SK-N-MC (cell line): ENCODE data around the gene LRRFIP1.
"Not testable (repeated sequence)": the region's sequence is repeated elsewhere in the genome, so short reads cannot be mapped to it uniquely, and the experiment has no call there.

Experiments
- DNase-seq: peaks from one replicate; pipeline ENCODE4 v3.0.0-alpha.2; 2011; ENCODE audit warnings: low read depth, low spot score
- H3K27ac ChIP-seq: fragments of 200-600 bp; sonication (generic); 2 replicates; pipeline ENCODE4 v1.5.1; 2016; ENCODE audit warnings: mixed run types
- H3K36me3 ChIP-seq: fragments of 200-600 bp; sonication (generic); 2 replicates; pipeline ENCODE4 v1.6.1; 2017; ENCODE audit warnings: antibody characterized with exemption, low read length, mixed read lengths; ENCODE audit not compliant: insufficient read depth
- H3K4me3 ChIP-seq: fragments of 200-600 bp; sonication (generic); 2 replicates; pipeline ENCODE4 v1.5.1; 2016
- H3K9ac ChIP-seq: fragments of 200-600 bp; sonication (generic); 2 replicates; pipeline ENCODE4 v1.8.0; 2017; ENCODE audit warnings: mixed run types, mixed read lengths; ENCODE audit not compliant: insufficient read length
- H3K9me3 ChIP-seq: fragments of 200-600 bp; sonication (generic); 2 replicates; pipeline ENCODE4 v1.6.1; 2017; ENCODE audit warnings: low read depth, mild to moderate bottlenecking, antibody characterized with exemption, low read length, moderate library complexity, mixed read lengths
- EZH2 ChIP-seq: fragments of 200-600 bp; sonication (generic); IDR thresholded peaks from one replicate; pipeline ENCODE4 v1.6.1; 2017; ENCODE audit warnings: antibody characterized with exemption
- FOXP2 ChIP-seq: optimal IDR thresholded peaks from 2 replicates; pipeline ENCODE3; 2011; ENCODE audit warnings: mild to moderate bottlenecking, moderate library complexity; ENCODE audit not compliant: insufficient read depth; ENCODE audit errors: extremely low read length, control extremely low read depth
- POLR2AphosphoS5 ChIP-seq: IDR thresholded peaks from 2 replicates; pipeline ENCODE4 v1.6.1; 2012; ENCODE audit warnings: mild to moderate bottlenecking, low read depth, low read length, borderline replicate concordance

LRRFIP1 gene

GRCh38 chr2:237680702-237681478, 53.5 kb downstream of the LRRFIP1 start:
- no peak for TF ChIP-seq EZH2
- no peak for TF ChIP-seq POLR2AphosphoS5
- TF ChIP-seq FOXP2 = no peak
- no peaks in the 10 kb centered on the region for H3K9me3 ChIP-seq
- H3K9ac ChIP-seq = no peak overlapping the region
- H3K36me3 ChIP-seq = no peaks in the 10 kb centered on the region
- no peak overlapping the region for H3K4me3 ChIP-seq
- DNase-seq = no peak
- no peak overlapping the region for H3K27ac ChIP-seq

GRCh38 chr2:237682151-237682550, 54.8 kb downstream of the LRRFIP1 start:
- Histone ChIP-seq H3K27ac (no peak overlapping the region), H3K4me3 (no peak overlapping the region), H3K36me3 (no peaks in the 10 kb centered on the region), H3K9ac (no peak overlapping the region), H3K9me3 (no peaks in the 10 kb centered on the region)
- no peak for DNase-seq
- TF ChIP-seq POLR2AphosphoS5 (no peak), FOXP2 (no peak), EZH2 (no peak)

- H3K9ac ChIP-seq = no peak overlapping the region
- H3K9me3 ChIP-seq = no peaks in the 10 kb centered on the region
- H3K27ac ChIP-seq = no peak overlapping the region
- TF ChIP-seq FOXP2 (no peak), EZH2 (no peak), POLR2AphosphoS5 (no peak)
- H3K4me3 ChIP-seq = no peak overlapping the region
- DNase-seq = no peak
- no peaks in the 10 kb centered on the region for H3K36me3 ChIP-seq
Measured at GRCh38 chr2:237682856-237683670, 55.7 kb downstream of the LRRFIP1 start.

DNA sequence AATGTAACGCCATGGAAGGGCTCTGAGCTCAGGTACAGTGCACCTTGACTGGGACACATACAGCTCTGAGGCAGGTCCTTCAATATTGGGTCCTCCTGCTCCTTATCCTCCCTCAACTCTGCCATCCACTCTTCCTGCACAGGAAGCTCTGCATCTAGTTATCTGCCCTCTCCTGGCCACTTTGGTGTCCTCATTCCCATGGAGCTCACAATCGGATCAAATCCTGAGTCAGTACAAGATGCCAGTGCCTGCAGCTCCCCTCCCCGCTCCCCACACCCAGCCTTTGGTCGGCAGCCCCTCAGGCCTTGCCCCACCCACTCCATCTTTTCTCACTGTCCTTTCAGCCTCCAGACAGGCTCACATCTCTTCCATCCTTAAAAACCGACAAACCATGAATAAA, 58.0 kb downstream of the LRRFIP1 start:
- H3K4me3 ChIP-seq = no peak overlapping the region
- no peaks in the 10 kb centered on the region for H3K9me3 ChIP-seq
- no peak for DNase-seq
- H3K27ac ChIP-seq = no peak overlapping the region
- no peak for TF ChIP-seq FOXP2
- no peak for TF ChIP-seq POLR2AphosphoS5
- no peak for TF ChIP-seq EZH2
- no peaks in the 10 kb centered on the region for H3K36me3 ChIP-seq
- no peak overlapping the region for H3K9ac ChIP-seq

DNA sequence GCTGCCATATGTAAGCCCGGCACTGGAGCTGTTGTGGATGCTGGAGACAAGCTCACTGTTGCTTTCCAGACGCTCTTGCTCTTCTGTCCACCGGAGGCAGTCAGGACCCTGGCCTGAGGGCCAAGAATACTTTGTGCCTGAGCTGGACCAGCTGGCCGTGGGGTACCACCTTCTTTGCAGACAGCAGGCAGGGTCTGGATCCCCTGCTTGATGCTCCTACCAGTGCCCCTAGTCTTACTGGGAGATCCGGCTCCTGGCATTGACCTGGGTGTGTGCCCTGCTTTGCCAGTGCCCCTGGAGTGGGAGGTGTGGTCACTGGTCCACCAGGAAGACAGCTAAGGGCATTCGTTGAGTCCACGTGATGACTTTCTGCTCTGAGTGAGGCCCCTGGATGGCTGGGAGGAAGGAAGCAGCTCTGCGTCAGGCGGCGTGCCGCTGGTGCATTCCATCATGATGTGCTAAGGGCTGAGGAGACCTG, 59.3 kb downstream of the LRRFIP1 start:
- Histone ChIP-seq H3K36me3 (no peaks in the 10 kb centered on the region), H3K9me3 (no peaks in the 10 kb centered on the region), H3K9ac (no peak overlapping the region), H3K4me3 (no peak overlapping the region), H3K27ac (no peak overlapping the region)
- TF ChIP-seq EZH2 (no peak), POLR2AphosphoS5 (no peak)
- DNase-seq = no peak

- Histone ChIP-seq H3K9me3 (no peaks in the 10 kb centered on the region), H3K4me3 (no peak overlapping the region), H3K36me3 (no peaks in the 10 kb centered on the region), H3K9ac (no peak overlapping the region), H3K27ac (peak overlapping the region; percentile 12; the same call in 1 of the 2 replicates)
- no peak for TF ChIP-seq FOXP2
- TF ChIP-seq POLR2AphosphoS5 = no peak
- no peak for TF ChIP-seq EZH2
- DNase-seq = no peak
Measured at GRCh38 chr2:237688081-237688480, 60.7 kb downstream of the LRRFIP1 start.

- H3K27ac ChIP-seq, H3K4me3 ChIP-seq, DNase-seq, H3K9ac ChIP-seq, H3K36me3 ChIP-seq, H3K9me3 ChIP-seq: not testable (repeated sequence)
Measured at GRCh38 chr2:237688541-237688940, 61.2 kb downstream of the LRRFIP1 start.

DNA sequence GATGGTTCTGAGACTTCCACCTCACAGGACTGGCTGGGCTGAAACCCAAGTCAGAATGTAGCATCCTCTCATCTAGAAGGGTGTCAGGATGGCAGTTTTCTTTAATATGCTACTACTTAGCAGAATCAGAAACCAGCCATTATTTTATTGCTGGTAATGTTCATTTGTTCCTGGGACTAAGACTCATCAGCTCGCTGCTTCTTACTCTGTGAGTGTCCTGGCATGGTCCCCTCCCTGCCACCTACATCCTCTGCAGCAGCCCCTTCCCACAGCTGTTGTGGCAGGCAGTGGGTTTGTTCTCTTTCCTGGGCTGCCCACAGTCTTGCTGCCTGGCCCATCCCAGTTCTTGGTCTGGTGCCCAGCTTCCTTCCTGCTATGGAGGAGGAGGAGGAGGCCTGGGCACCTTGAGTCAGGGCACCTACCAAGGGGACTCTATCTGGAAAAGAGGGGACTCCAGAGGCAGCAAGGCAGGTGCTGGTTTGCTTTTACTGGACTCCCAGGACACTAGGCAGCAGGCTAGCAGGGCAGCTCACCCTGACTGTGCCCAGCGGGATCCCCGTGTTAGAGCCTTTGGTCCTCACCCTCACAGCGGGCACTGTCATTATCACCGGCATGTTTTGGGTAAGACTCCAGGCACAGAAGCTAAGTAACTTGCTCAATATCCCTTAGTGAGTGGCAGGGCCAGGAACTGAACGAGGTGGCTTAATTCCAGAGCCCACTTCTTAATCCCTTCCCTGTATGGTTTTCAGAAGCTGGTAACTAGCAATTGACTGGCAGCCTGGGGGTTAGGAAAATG, 62.1 kb downstream of the LRRFIP1 start:
- Histone ChIP-seq H3K9ac (no peak overlapping the region), H3K4me3 (no peak overlapping the region), H3K36me3 (no peaks in the 10 kb centered on the region), H3K9me3 (no peaks in the 10 kb centered on the region), H3K27ac (no peak overlapping the region)
- no peak for DNase-seq
- TF ChIP-seq FOXP2 (no peak), EZH2 (no peak), POLR2AphosphoS5 (no peak)
